Trophoblast cell (in vitro differentiated cells and primary cell): ENCODE data around the gene REX1BD.

Source experiments
- DNase-seq, 2 donors: peaks; one replicate each; pipeline ENCODE4 v3.0.0-alpha.2; 2016
- H2AFZ ChIP-seq: 2 replicates; pipeline ENCODE4 v1.6.1; 2013; ENCODE audit warnings: low read length, moderate library complexity, mild to moderate bottlenecking; ENCODE audit not compliant: insufficient read depth, poor library complexity
- H2AK5ac ChIP-seq: 2 replicates; pipeline ENCODE4 v1.6.1; 2013; ENCODE audit warnings: mild to moderate bottlenecking, low read length
- H2BK120ac ChIP-seq: 2 replicates; pipeline ENCODE4 v1.6.1; 2013; ENCODE audit warnings: low read length, mild to moderate bottlenecking, moderate library complexity; ENCODE audit not compliant: insufficient read depth, poor library complexity
- H2BK12ac ChIP-seq: 2 replicates; pipeline ENCODE4 v1.6.1; 2013; ENCODE audit warnings: mild to moderate bottlenecking, low read length, moderate library complexity
- H2BK5ac ChIP-seq: 2 replicates; pipeline ENCODE4 v1.6.1; 2013; ENCODE audit warnings: low read length, low read depth, moderate library complexity, mild to moderate bottlenecking; ENCODE audit not compliant: poor library complexity
- H3K14ac ChIP-seq: 2 replicates; pipeline ENCODE4 v1.6.1; 2013; ENCODE audit warnings: mild to moderate bottlenecking, low read length
- H3K18ac ChIP-seq: 2 replicates; pipeline ENCODE4 v1.6.1; 2013; ENCODE audit warnings: mild to moderate bottlenecking, low read length
- H3K23ac ChIP-seq: 2 replicates; pipeline ENCODE4 v1.6.1; 2013; ENCODE audit warnings: low read length
- H3K27ac ChIP-seq: 2 replicates; pipeline ENCODE4 v1.5.1; 2013; ENCODE audit warnings: low read depth, mild to moderate bottlenecking, inconsistent platforms, low read length, moderate library complexity
- H3K27me3 ChIP-seq: 2 replicates; pipeline ENCODE4 v1.6.1; 2013; ENCODE audit warnings: inconsistent platforms, mild to moderate bottlenecking, low read length, moderate library complexity; ENCODE audit not compliant: insufficient read depth
- H3K36me3 ChIP-seq, 2 experiments: 1 replicate in 1 of 2; 2 replicates in 1 of 2; pipeline ENCODE4 v1.6.1; 2013; ENCODE audit warnings: low read length in 2 of 2, mild to moderate bottlenecking in 2 of 2, moderate library complexity in 1 of 2; ENCODE audit not compliant: insufficient read depth in 2 of 2, control insufficient read depth in 1 of 2
- H3K4ac ChIP-seq: 2 replicates; pipeline ENCODE4 v1.6.1; 2013; ENCODE audit warnings: low read depth, mild to moderate bottlenecking, low read length, moderate library complexity
- H3K4me1 ChIP-seq, 2 experiments: 1 replicate in 1 of 2; 2 replicates in 1 of 2; pipeline ENCODE4 v1.6.1; 2013; ENCODE audit warnings: low read length in 2 of 2, mild to moderate bottlenecking in 2 of 2, moderate library complexity in 1 of 2; ENCODE audit not compliant: insufficient read depth in 2 of 2, control insufficient read depth in 1 of 2
- H3K4me2 ChIP-seq: 2 replicates; pipeline ENCODE4 v1.6.1; 2013; ENCODE audit warnings: inconsistent platforms, mild to moderate bottlenecking, low read length, moderate library complexity
- H3K4me3 ChIP-seq: 2 replicates; pipeline ENCODE4 v1.5.1; 2013; ENCODE audit warnings: mild to moderate bottlenecking, low read depth, low read length, inconsistent platforms
- H3K79me1 ChIP-seq: one replicate; pipeline ENCODE4 v1.6.1; 2013; ENCODE audit warnings: low read length
- H3K79me2 ChIP-seq: 2 replicates; pipeline ENCODE4 v1.6.1; 2013; ENCODE audit warnings: low read length, mild to moderate bottlenecking; ENCODE audit not compliant: control insufficient read depth, insufficient read depth, poor library complexity
- H3K9ac ChIP-seq: 2 replicates; pipeline ENCODE4 v1.6.1; 2013; ENCODE audit warnings: mild to moderate bottlenecking, low read length
- H3K9me3 ChIP-seq: 2 replicates; pipeline ENCODE4 v1.6.1; 2013; ENCODE audit warnings: low read depth, mild to moderate bottlenecking, control low read depth, inconsistent platforms, low read length; ENCODE audit not compliant: insufficient read depth
- H4K12ac ChIP-seq: 2 replicates; pipeline ENCODE4 v1.6.1; 2013; ENCODE audit warnings: low read depth, mild to moderate bottlenecking, low read length, moderate library complexity
- H4K8ac ChIP-seq: 2 replicates; pipeline ENCODE4 v1.6.1; 2013; ENCODE audit warnings: low read depth, mild to moderate bottlenecking, low read length, moderate library complexity
- H4K91ac ChIP-seq: one replicate; pipeline ENCODE4 v1.6.1; 2013; ENCODE audit warnings: low read depth, mild to moderate bottlenecking, low read length, moderate library complexity
- WGBS: extraction: QIAGEN DNeasy Blood & Tissue Kit; methylation state at CpG from one replicate; pipeline ENCODE4 v1.1.7; 2013; ENCODE audit warnings: missing lambda C conversion rate; ENCODE audit not compliant: insufficient read length, insufficient coverage; ENCODE audit errors: extremely low coverage; 5-methylcytosine and 5-hydroxymethylcytosine counted together

The REX1BD gene

GRCh38 chr19:18608102-18608804, 19.7 kb downstream of the REX1BD start:
- no CpG with 5 or more reads among the region's 5 CpGs for WGBS
- Histone ChIP-seq H4K91ac (no peak overlapping the region), H3K9me3 (no peaks in the 10 kb centered on the region), H2BK5ac (no peak overlapping the region), H3K36me3 (no peaks in the 10 kb centered on the region), H3K27ac (no peak overlapping the region), H3K4me2 (no peak overlapping the region), H3K4me1 (peaks cover 15 to 20% of the 10 kb centered on the region in 2 experiments), H3K27me3 (peaks cover 91% of the 10 kb centered on the region), H3K9ac (no peak overlapping the region), H2AK5ac (no peak overlapping the region), H2AFZ (no peak overlapping the region), H3K23ac (no peak overlapping the region), H3K4ac (no peak overlapping the region), H3K4me3 (no peak overlapping the region), H3K79me1 (peaks cover 3% of the 10 kb centered on the region), H2BK12ac (no peak overlapping the region), H3K18ac (no peak overlapping the region), H4K12ac (no peak overlapping the region), H2BK120ac (no peak overlapping the region), H3K79me2 (no peaks in the 10 kb centered on the region), H4K8ac (no peak overlapping the region), H3K14ac (no peak overlapping the region)
- DNase-seq: no peak

GRCh38 chr19:18608805-18609716, 20.5 kb downstream of the REX1BD start:
- Histone ChIP-seq H3K36me3 (no peaks in the 10 kb centered on the region), H4K12ac (no peak overlapping the region), H3K4me2 (no peak overlapping the region), H3K27ac (no peak overlapping the region), H2BK12ac (no peak overlapping the region), H3K79me2 (no peaks in the 10 kb centered on the region), H3K27me3 (peaks cover 91% of the 10 kb centered on the region), H3K9me3 (peaks cover 3% of the 10 kb centered on the region), H3K14ac (no peak overlapping the region), H3K4me1 (peaks cover 15 to 20% of the 10 kb centered on the region in 2 experiments), H2AK5ac (no peak overlapping the region), H3K79me1 (peaks cover 3% of the 10 kb centered on the region), H3K4ac (no peak overlapping the region), H2BK5ac (no peak overlapping the region), H4K91ac (no peak overlapping the region), H2BK120ac (no peak overlapping the region), H4K8ac (no peak overlapping the region), H3K9ac (no peak overlapping the region), H3K18ac (no peak overlapping the region), H2AFZ (no peak overlapping the region), H3K4me3 (no peak overlapping the region), H3K23ac (no peak overlapping the region)
- WGBS: no CpG with 5 or more reads among the region's 9 CpGs
- no peak for DNase-seq

GRCh38 chr19:18609717-18610051, 21.1 kb downstream of the REX1BD start:
- Histone ChIP-seq H3K36me3 (no peaks in the 10 kb centered on the region), H3K14ac (no peak overlapping the region), H3K4me1 (peaks cover 15 to 20% of the 10 kb centered on the region in 2 experiments), H3K4me3 (no peak overlapping the region), H2AK5ac (no peak overlapping the region), H4K8ac (no peak overlapping the region), H2AFZ (no peak overlapping the region), H3K79me2 (no peaks in the 10 kb centered on the region), H3K18ac (no peak overlapping the region), H2BK120ac (no peak overlapping the region), H3K27ac (no peak overlapping the region), H3K27me3 (peaks cover 91% of the 10 kb centered on the region), H4K91ac (no peak overlapping the region), H2BK5ac (no peak overlapping the region), H3K79me1 (peaks cover 3% of the 10 kb centered on the region), H2BK12ac (no peak overlapping the region), H3K4me2 (no peak overlapping the region), H3K9ac (no peak overlapping the region), H4K12ac (no peak overlapping the region), H3K23ac (no peak overlapping the region), H3K4ac (no peak overlapping the region), H3K9me3 (peaks cover 3% of the 10 kb centered on the region)
- no peak for DNase-seq
- WGBS: no CpG with 5 or more reads among the region's 2 CpGs

- Histone ChIP-seq H3K4me3 (no peak overlapping the region), H3K14ac (no peak overlapping the region), H3K79me2 (no peaks in the 10 kb centered on the region), H3K27ac (no peak overlapping the region), H3K79me1 (peaks cover 3% of the 10 kb centered on the region), H3K9ac (no peak overlapping the region), H2BK12ac (no peak overlapping the region), H4K12ac (no peak overlapping the region), H3K9me3 (peaks cover 3% of the 10 kb centered on the region), H3K4me2 (peak overlapping the region; percentile 13), H2BK120ac (no peak overlapping the region), H4K8ac (no peak overlapping the region), H2BK5ac (no peak overlapping the region), H4K91ac (no peak overlapping the region), H3K27me3 (peaks cover 87% of the 10 kb centered on the region), H3K23ac (no peak overlapping the region), H3K36me3 (no peaks in the 10 kb centered on the region), H3K4ac (no peak overlapping the region), H3K18ac (no peak overlapping the region), H2AFZ (no peak overlapping the region), H2AK5ac (no peak overlapping the region), H3K4me1 (peaks cover 15 to 20% of the 10 kb centered on the region in 2 experiments)
- no peak for DNase-seq
- WGBS: no CpG with 5 or more reads among the region's 3 CpGs
Measured at GRCh38 chr19:18610245-18610555, 21.6 kb downstream of the REX1BD start.
